ENCODE measurements around the gene EIF4E3. TPM values are rescaled to one million over a fixed set of nuclear protein-coding genes. Genes with fewer than 3 reads are reported as not detected.

Gene EIF4E3
- total RNA-seq, 1 donor = 2.9 TPM

DNA sequence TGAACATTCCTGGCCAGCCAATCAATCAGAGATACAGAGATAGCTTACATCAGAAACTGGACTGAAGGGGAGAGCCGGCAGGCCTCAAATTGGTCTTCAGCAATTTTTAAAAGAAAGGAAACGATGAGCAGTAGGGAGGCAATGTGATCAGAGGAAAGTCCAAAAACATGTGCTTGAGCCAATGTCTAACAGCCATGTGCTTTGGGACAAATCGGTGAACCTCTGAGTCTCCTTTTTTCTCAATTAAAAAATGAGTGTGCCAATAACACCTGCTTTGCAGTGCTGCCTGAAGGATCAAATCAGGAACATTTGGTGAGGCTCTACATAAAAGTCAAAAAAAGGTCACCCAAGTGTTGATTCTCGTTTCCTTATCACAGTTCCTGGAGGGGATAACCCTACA, 7.4 kb upstream of the EIF4E3 start:
- H3K9me3 ChIP-seq (ENCODE audit: low read depth, low read length) = no peaks in the 10 kb centered on the region
- no peaks in the 10 kb centered on the region for H3K36me3 ChIP-seq (ENCODE audit: insufficient read depth, low read length)
- H3K4me2 ChIP-seq (ENCODE audit: insufficient read depth, low read length) = no peak overlapping the region
- H4K20me1 ChIP-seq (ENCODE audit: insufficient read depth, low read length) = no peaks in the 10 kb centered on the region
- H2AFZ ChIP-seq (ENCODE audit: low read length) = no peak overlapping the region
- no peak overlapping the region for H3K4me3 ChIP-seq (ENCODE audit: insufficient read depth, low read length)
- H3K27ac ChIP-seq (ENCODE audit: low read depth, low read length) = no peak overlapping the region
- TF ChIP-seq, protein P1, sequence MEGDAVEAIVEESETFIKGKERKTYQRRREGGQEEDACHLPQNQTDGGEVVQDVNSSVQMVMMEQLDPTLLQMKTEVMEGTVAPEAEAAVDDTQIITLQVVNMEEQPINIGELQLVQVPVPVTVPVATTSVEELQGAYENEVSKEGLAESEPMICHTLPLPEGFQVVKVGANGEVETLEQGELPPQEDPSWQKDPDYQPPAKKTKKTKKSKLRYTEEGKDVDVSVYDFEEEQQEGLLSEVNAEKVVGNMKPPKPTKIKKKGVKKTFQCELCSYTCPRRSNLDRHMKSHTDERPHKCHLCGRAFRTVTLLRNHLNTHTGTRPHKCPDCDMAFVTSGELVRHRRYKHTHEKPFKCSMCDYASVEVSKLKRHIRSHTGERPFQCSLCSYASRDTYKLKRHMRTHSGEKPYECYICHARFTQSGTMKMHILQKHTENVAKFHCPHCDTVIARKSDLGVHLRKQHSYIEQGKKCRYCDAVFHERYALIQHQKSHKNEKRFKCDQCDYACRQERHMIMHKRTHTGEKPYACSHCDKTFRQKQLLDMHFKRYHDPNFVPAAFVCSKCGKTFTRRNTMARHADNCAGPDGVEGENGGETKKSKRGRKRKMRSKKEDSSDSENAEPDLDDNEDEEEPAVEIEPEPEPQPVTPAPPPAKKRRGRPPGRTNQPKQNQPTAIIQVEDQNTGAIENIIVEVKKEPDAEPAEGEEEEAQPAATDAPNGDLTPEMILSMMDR (IDR thresholded peaks at IDR 0.05; ENCODE audit: extremely low read depth, low read depth, low read length) = no peak
- no peaks in the 10 kb centered on the region for H3K79me2 ChIP-seq (ENCODE audit: insufficient read depth, low read length)
- H3K4me1 ChIP-seq (ENCODE audit: insufficient read depth, low read length) = no peaks in the 10 kb centered on the region
- peaks cover 5% of the 10 kb centered on the region for H3K27me3 ChIP-seq (ENCODE audit: insufficient read depth, low read length)
- DNase-seq (ENCODE audit: insufficient read length, low spot score, missing footprints) = no peak

DNA sequence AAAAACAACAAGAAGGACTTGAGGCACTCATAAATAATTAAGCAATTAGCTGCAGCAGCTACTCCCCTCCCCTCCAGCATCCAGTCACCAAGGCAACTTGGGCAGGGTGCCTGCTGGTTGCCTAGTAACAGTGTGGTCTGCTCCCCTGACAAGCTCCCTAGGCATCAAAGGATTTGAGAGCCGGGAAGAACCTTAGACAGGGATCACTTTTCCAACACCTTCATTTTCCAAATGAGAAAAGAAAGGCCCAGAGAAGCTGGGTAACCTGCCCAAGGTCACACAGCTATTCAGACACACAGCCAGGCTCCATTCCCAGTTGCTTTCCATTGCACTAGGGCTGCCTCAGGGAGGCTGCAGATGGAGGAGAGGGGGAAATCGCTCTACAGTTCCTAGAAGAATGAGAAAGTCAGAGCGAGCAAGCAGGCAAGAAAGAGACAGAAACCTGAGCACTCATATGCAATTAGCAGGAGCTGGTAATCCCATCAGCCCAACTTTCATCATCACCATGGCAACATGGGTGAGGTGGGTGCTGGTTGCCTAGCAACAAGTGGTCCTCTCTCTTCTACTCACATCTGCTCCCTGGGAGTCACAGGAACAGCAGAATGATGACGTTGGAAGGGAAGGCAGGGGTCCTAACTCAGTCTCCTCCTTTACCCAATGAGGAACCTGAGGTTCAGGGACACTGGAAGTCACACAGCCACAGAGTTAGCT, 3.6 kb upstream of the EIF4E3 start:
- H3K4me3 ChIP-seq (ENCODE audit: insufficient read depth, low read length) = no peak overlapping the region
- H3K27me3 ChIP-seq (ENCODE audit: insufficient read depth, low read length) = peaks cover 25% of the 10 kb centered on the region
- no peak overlapping the region for H3K4me2 ChIP-seq (ENCODE audit: insufficient read depth, low read length)
- no peaks in the 10 kb centered on the region for H3K36me3 ChIP-seq (ENCODE audit: insufficient read depth, low read length)
- no peaks in the 10 kb centered on the region for H3K9me3 ChIP-seq (ENCODE audit: low read depth, low read length)
- H3K4me1 ChIP-seq (ENCODE audit: insufficient read depth, low read length) = peaks cover 7% of the 10 kb centered on the region
- no peak for DNase-seq (ENCODE audit: insufficient read length, low spot score, missing footprints)
- H3K27ac ChIP-seq (ENCODE audit: low read depth, low read length) = no peak overlapping the region
- H2AFZ ChIP-seq (ENCODE audit: low read length) = no peak overlapping the region
- H4K20me1 ChIP-seq (ENCODE audit: insufficient read depth, low read length) = no peaks in the 10 kb centered on the region
- no peaks in the 10 kb centered on the region for H3K79me2 ChIP-seq (ENCODE audit: insufficient read depth, low read length)
- TF ChIP-seq, protein P1 (IDR thresholded peaks at IDR 0.05; ENCODE audit: extremely low read depth, low read depth, low read length) = no peak

DNA sequence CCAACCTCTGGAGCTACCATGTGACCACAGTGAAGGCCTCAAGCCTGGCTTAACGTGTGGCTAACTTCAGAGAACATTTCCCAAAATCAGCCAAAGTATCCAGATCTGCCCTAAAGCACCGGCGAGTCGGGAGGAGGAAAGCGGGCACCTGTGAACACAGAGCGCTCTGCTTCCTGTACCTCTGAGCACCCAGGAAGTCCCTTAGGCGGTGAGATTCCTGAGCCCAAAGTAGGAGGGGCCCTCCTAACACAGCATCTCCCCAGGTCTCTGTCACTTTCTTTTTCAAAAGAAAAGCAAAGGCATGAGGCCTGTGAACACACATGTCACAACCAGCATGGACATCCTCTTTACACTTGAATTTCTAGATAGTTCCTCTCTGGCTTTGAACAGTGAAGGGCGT, 944 bp upstream of the EIF4E3 start:
- H3K27me3 ChIP-seq (ENCODE audit: insufficient read depth, low read length) = peaks cover 44% of the 10 kb centered on the region
- no peak overlapping the region for H3K4me3 ChIP-seq (ENCODE audit: insufficient read depth, low read length)
- no peaks in the 10 kb centered on the region for H3K79me2 ChIP-seq (ENCODE audit: insufficient read depth, low read length)
- no peaks in the 10 kb centered on the region for H3K36me3 ChIP-seq (ENCODE audit: insufficient read depth, low read length)
- H3K4me2 ChIP-seq (ENCODE audit: insufficient read depth, low read length) = peak overlapping the region; percentile 81
- TF ChIP-seq, protein P1 (IDR thresholded peaks at IDR 0.05; ENCODE audit: extremely low read depth, low read depth, low read length) = no peak
- H2AFZ ChIP-seq (ENCODE audit: low read length) = no peak overlapping the region
- peaks cover 7% of the 10 kb centered on the region for H3K4me1 ChIP-seq (ENCODE audit: insufficient read depth, low read length)
- H3K9me3 ChIP-seq (ENCODE audit: low read depth, low read length) = no peaks in the 10 kb centered on the region
- H4K20me1 ChIP-seq (ENCODE audit: insufficient read depth, low read length) = no peaks in the 10 kb centered on the region
- DNase-seq (ENCODE audit: insufficient read length, low spot score, missing footprints) = peak; percentile 60
- H3K27ac ChIP-seq (ENCODE audit: low read depth, low read length) = no peak overlapping the region

DNA sequence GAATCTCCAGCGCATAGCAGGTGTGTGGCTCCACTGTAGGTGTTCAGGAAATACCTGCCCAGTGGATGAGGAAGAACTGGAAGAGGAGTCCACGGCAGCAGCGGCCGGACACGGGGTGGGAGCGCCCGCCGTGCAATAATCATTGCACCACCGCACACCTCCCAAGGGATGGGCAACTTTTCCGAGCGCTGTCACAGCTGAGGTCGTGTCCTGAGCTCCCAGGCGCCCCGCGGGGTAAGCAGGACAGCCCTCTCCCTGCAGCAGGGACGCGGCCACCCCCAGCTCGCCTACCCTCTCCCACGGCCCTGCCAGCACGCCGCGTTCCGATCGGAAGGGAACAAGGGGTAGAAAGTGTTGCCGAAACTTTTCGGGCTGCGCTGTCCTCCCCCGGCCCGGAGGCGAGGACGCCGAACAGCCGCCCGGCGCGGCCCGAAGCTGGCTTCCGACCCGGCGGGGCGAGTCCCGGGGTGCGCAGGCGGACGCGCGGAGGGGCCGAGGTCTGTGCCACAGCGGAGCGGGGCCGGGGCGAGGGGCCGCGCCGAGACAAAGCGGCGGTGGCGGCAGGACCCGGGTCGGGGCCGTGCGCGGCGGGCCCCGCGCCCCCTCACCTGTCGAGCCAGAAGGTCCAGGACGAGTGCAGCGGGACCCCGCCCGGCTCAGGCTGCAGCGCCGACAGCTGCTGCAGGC, 475 bp downstream of the EIF4E3 start:
- H3K27ac ChIP-seq (ENCODE audit: low read depth, low read length) = no peak overlapping the region
- peak; percentile 93 for DNase-seq (ENCODE audit: insufficient read length, low spot score, missing footprints)
- peak overlapping the region; percentile 76 for H2AFZ ChIP-seq (ENCODE audit: low read length)
- no peaks in the 10 kb centered on the region for H3K36me3 ChIP-seq (ENCODE audit: insufficient read depth, low read length)
- peak overlapping the region; percentile 87 for H3K4me2 ChIP-seq (ENCODE audit: insufficient read depth, low read length)
- peaks cover 7% of the 10 kb centered on the region for H3K4me1 ChIP-seq (ENCODE audit: insufficient read depth, low read length)
- no peaks in the 10 kb centered on the region for H3K9me3 ChIP-seq (ENCODE audit: low read depth, low read length)
- H3K4me3 ChIP-seq (ENCODE audit: insufficient read depth, low read length) = peak overlapping the region; percentile 73
- no peaks in the 10 kb centered on the region for H4K20me1 ChIP-seq (ENCODE audit: insufficient read depth, low read length)
- TF ChIP-seq, protein P1 (IDR thresholded peaks at IDR 0.05; ENCODE audit: extremely low read depth, low read depth, low read length) = no peak
- H3K27me3 ChIP-seq (ENCODE audit: insufficient read depth, low read length) = peaks cover 46% of the 10 kb centered on the region
- no peaks in the 10 kb centered on the region for H3K79me2 ChIP-seq (ENCODE audit: insufficient read depth, low read length)
